Activated CD4-positive, alpha-beta T cell treated with anti-CD3 and anti-CD28 coated beads, Interleukin-2, amount 50 U/mL, for 24 hours (primary cell): ENCODE measurements around the gene CYP27B1.

Experiments
- DNase-seq, 2 donors: peaks; one replicate each; pipeline ENCODE4 v3.0.0-alpha.2; 2020; ENCODE audit warnings: low read depth in 1 of 2, low spot score in 1 of 2

Gene CYP27B1, protein sequence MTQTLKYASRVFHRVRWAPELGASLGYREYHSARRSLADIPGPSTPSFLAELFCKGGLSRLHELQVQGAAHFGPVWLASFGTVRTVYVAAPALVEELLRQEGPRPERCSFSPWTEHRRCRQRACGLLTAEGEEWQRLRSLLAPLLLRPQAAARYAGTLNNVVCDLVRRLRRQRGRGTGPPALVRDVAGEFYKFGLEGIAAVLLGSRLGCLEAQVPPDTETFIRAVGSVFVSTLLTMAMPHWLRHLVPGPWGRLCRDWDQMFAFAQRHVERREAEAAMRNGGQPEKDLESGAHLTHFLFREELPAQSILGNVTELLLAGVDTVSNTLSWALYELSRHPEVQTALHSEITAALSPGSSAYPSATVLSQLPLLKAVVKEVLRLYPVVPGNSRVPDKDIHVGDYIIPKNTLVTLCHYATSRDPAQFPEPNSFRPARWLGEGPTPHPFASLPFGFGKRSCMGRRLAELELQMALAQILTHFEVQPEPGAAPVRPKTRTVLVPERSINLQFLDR

DNA sequence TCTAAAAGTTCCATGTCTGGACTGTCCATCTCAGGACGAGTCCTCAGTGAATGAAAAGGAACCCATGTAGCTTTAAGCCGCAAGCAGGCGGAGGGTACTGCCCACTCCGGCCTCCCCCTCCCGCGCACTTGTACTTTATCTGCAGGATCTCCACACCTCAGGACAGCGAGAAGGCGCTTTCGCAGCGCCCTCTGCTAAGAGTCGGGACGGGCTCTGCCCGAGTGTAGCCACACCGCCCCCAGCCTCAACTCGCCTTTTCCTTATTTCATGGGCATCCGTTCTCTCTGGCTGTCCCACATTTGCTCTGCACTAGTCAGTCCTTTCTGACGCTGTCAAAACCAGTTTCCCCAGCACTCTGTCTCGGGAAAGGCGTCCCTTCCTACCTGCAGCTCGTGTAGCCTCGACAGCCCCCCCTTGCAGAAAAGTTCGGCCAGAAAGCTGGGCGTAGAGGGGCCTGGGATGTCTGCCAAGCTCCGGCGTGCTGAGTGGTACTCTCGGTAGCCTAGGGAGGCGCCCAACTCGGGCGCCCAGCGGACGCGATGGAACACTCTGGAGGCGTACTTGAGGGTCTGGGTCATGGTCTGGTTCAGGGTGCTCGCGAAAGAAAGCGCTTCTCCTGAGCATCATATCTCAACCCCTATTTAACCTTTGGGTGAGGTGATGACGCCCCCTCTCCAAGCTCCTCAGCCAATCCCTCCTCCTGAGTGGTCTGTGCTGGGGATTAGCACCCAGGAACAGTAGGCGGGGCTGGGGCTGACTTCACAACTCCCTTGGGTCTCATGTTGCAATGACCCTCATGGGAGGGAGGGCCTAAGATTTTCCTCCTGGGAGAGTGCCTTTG is at the start of gene CYP27B1:
TSS of gene CYP27B1 (minus strand) at position 615 of the 841 bp plus-strand sequence. CDS start at position 578, 37 bp downstream.
- no peak for DNase-seq

DNA sequence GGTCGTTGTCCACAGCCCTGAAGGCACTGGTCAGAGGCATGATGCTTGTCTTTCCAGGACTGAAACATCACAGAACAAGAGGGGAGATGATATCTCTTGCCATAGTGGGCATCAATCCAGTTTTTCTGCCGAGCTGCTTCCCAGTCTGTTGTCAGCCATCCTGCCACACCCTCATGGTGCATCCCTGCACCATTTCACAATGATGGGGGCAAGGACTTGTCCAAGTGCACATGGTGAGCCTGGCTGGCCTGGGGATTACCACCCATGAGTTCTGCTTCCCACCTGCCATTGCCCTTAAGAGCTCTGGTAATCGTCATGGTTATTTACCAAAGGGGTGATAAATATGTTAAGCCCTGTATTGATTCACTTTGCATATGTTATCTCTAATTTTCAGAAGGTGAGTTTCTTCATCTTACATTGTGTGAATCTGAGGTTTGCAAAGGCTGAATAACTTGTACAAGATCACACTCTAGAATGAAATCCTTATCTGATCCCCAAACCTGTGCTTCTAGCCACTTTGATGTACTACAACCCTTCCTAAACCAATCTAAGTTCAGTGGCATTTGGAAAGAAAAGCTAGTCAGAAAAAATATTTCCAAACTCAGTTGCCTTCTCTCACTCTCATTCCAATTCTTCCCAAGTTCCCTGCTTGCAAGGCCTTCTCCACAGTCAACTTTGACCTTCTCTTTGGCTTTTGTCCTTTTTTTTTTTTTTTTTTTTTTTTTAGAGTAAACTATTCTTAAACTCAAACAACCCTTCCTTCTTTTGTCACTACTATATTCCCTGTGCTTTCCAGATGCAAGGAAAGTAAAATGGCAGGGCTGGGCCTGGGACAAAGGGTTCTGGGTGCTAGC is 49.4 kb upstream of the CYP27B1 start:
- DNase-seq: no peak

DNA sequence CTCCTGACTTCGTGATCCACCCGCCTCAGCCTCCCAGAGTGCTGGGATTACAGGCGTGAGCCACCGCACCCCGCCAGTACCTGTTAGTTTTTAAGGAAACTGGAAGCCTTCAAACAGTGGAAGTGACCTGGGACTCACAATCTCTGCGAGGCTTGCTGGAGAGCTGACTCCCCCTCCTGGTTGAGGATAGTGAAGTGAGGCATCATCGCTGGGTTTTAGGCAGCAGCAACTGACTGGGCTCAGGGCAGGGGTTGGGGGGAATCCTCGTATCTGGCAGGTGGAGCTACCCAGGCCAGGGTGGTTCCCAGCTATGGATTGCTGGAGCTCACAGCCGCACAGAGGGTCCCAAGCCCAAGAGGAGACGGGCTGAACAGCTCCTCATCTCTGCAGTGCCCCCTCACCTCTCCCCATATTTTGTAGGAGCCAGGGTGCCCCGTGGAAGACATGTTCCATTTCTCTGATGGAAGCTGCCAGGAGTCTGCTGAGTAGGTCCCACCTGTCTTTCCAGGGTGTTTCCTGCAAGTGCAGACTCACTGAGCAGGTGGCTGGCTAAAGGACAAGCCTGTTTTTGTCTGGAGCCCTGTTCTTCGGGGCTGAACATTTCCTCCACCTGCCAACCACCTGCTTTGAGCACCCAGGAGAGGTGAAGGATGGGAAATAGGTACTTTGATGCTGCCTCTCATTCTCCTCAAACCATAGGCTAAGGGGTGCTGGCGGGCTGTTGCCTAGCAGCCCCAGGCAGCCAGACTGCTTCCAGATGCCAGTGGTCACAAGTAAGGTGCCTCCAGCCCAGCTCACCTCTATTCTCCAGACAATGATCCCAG is 48.5 kb upstream of the CYP27B1 start:
- DNase-seq: peak in 1 of 2 donors; percentile 30

DNA sequence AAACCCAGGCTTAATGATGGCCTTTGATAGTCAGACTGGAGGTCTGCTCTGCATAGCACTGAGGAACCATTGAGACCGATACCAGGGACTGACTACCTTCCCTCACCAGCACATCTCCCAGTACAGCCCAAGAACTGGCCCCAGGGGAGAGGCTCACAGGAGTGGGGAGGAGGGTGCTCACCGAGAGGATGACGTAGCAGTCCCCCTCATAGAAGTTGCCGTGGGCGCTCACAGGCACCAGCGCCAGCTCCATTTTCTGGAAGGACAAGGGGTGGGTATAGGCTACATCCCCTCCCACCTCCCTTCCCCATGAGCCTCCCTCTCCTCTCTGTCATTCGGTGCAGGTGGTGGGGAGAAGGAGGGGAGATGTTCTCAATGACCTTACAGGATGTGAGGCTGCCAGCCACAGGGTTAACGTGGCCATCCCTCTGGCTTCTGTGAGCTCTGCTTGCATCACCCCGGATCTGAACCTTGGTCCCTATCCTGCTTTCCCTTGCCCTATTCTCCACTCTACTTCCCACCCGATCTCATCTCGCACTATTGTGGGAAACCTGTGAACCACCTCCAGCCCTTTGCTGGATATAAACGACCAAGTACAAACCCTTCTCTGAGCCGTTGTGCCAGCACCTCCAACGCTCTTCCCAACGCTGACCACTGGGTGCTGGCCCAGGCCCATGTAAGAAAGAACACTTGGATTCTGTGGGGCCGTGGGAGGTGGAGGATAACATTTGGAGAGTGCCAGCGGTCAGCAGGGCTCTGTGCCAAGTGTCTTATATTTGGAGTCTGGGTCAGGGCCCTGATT is 47.3 kb upstream of the CYP27B1 start:
- DNase-seq: no peak

DNA sequence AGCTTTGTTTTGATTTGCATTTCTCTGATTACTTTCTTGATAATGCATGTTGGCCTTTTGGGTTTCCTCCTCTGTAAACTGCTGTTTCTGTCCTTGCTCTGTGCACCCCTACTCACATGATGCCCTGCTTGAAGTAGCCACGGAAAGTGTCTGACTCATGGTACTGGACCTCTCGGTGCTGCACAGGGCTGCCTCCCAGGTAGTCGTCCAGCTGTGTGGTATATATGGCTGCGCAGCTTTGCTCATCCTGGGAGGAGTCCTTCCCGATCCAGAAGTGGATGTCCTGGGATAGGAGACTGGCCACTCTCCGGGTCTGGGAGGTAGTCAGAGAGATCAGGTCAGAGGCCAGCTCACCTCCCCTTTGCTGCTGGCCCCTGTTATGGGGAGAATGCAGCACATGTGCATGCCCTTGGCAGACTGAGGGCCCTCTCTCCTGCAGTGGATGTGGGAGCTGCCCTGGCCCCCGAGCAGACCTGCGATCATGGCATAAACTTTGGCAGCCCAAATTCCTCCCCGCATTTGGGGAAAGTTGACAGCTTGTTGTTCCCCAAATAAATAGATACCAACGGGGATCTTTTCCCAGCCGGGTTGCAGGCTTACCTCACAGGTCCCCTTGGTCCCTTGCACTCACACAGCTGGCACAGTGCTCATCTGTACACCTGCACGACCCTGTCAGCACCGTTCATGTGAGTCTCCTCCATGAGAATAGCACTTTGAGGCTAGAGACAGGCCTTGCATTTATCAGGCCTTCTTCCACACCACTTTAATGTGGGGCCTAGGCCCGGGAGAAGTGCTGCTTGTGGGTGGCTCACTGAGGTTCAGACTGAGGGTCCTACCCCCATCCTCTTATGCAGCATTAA is 46.5 kb upstream of the CYP27B1 start:
- DNase-seq: no peak

DNA sequence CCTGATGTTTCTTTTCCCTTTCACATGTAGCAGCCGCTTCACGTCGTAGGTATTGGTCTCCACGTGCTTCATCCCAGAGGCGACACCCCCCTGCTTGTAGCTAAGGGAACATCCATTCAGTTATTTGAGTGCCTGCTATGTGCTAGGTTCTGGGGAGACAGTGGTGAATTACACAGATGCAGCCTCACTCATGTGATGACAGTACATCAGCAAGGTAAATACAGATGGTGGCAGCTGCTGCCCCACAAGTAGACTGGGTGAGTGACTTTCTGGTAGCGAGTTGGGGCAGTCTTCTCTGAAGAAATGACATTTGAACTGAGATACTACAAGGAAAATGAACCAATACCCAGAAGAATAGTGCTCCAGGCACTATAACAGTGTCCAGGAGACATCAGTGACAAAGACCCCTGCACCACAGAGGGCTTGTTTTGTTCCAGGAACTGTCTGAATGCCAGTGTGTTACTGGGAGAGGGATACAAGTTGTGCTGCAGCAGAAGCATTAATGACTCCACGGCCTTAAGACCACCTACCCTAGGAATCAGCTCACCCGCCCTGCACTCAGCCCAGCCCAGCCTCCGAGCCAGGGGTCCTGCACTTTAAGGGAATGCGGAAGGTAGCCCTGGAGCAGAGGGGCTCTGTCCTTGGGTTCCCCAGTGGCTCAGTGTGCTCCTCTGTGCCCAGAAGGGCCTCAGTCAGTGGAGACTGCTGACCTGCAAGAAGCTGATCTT is 44.3 kb upstream of the CYP27B1 start:
- DNase-seq: no peak

DNA sequence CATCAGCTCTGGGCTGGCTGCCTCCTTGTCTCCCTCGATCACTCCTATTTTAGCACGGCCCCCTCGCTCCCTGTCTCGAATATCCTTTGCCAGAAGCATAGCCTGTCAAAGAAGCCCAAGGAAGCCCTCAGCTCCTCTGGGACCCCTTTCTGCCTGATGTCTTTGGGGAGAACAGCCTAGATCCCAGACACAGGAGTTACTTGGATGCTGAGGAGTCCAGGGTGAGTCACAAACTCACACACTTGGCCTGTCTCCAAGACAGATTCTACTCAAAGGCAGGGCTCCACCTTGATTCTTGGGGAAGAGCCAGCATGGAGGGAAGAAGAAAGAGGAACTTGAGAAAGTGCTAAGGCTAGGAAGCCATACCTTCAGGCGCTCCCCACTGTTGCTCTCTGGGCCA is 43.6 kb upstream of the CYP27B1 start:
- DNase-seq: no peak

DNA sequence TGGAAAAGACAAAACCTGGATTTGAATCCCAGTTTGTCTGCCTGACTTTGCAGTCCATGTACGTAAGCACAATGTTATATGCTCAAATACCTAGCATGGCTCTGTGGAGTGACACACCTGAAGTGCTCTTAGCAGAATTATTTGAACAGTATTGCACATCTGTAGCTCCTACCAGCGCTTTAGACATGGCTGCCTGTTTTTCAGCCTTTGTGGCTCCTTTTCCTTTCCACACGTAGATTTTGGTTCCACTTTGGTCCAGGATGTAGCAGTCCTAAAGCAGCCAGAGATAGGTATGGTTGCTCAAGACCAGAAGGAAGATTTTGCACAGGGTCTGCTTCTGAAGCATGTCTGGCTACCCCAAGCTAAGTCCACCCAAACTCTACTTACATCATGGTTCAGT is 42.5 kb upstream of the CYP27B1 start:
- DNase-seq: no peak

DNA sequence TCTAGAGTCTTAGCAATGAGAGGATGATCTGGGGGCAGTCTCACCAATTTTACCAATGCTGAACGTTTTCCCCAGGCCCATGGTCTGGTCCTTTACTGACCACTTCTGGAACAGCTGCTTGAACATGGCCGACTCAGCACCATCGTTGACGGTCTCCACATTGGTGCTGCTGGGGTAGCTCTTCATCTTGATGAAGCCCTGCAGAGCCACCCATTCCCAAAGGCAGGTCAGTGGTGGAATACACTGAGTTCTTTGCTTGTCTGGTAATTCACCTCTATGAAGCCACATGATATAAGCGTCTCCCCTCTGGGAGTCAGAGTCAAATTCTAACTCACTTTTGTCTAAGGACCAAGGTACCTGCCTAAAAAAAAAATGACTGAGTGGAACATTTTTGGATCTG is 41.5 kb upstream of the CYP27B1 start:
- no peak for DNase-seq

DNA sequence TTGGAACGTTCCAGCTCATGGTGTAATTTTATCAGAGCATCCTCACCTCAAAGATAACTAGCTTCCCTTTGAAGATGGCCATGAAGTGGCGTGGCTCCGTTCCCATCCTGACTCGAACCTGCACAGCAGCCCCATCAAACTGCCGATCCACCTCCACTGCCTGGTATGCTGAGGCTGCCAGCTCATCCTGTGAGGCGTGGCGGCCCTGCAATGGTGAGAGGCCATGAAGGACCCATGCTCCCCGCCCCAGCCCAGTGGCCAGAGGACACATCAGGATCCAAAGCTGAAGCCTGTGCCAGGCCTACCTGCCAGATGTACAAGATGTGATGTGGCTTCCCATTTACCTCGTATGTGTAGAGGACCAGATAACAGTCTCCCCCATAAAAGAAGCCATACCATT is 40.4 kb upstream of the CYP27B1 start:
- no peak for DNase-seq

DNA sequence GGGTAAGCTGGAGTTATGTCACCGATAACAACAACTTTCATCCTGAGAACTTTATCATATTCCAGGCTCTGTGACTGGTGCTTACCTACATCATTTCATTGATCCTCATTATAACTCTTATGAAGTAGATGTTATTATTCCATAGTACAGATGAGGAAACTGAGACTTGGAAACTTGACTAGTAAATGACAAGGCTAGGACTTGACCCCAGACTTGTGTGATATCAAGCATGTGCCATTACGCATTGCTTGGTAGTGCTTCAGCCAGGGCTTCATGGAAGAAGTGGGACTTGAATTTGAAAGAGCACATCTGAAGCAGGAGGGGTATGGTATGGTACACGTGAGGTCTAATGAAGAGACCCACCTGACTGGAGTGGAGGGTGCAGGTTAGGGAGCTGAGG is 39.8 kb upstream of the CYP27B1 start:
- DNase-seq: no peak

DNA sequence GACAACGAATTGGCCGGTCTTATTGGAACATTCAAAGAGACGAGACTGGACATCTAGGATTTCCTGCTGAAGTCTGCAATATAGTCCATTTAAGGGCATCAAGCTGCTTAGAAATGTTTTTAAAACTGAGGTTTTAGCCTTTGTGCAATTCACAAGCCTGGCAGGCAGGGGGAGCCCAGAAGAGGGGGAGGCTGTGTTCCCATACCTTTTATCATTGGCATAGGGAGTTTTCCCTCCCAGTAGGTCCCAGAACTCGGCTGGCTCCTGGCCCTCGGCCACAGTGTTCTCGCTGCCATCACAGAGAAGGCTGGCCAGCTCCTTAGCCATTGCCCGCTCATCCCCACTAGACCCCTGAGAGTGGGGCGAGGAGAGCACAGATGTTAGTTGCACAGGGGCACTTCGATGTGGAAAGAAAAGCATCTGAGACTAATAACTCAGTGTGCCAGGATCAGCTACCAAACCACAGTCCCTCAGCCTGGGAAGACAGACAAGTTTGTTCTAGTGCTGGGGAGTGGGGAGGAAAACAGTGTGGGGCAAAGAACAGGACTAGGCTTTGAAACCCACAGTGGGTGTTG is 36.5 kb upstream of the CYP27B1 start:
- DNase-seq: no peak

DNA sequence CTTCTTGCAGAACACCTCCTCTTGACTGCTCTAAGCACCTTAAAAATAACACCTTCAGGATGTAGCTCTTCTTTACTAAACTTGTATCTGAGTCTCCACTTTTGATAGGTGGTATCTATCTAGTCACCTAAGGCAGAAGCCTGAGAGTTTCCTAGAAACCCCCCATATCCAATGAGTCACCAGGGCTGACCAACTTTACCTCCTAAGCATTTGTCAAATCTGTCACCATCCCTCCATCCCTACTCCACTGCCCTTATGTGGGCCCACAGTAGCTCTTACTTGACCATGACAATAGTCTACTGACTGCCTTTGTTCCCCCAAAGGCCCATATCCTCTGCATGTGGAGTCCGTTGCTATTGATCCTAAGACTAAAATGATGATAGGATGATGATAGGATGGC is 35.7 kb upstream of the CYP27B1 start:
- no peak for DNase-seq

DNA sequence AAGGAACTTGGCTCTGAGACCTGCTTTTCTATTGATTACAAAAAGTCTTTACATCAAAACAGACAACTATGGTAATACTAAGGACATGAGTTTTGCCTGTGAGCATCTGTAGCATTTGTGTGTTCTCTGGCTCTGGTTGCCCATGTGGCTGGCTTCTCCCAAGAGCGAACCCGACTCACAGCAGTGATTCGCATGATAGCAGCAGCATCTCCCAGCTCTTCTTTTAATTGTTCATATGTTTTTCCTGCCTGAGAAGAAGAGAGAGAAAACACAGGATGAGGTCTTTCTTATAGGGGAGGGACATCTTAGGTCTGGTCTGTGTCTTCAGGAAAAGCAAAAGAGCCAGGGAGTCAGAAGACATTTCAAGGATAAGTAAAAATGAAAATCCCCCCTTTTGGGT is 34.1 kb upstream of the CYP27B1 start:
- DNase-seq: no peak

DNA sequence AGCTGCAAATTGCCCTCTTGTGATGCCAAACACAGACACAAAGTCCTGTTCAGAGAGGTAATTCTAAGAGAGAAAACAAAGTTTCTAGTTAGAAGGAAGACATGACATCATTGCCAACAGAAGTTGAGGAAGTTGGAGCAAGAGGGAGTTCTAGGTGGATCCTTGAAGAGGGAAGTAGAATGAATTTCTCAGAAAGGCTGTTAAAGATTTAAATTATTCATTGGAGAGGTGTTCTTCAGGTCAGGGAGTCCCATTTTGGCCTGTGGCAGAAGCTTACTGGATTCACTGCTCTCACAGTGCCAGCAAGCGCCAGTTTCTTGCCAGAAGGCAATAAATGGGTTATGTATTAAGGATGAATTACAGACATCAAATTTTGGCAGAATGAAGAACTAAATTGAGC is 31.1 kb upstream of the CYP27B1 start:
- DNase-seq: no peak

DNA sequence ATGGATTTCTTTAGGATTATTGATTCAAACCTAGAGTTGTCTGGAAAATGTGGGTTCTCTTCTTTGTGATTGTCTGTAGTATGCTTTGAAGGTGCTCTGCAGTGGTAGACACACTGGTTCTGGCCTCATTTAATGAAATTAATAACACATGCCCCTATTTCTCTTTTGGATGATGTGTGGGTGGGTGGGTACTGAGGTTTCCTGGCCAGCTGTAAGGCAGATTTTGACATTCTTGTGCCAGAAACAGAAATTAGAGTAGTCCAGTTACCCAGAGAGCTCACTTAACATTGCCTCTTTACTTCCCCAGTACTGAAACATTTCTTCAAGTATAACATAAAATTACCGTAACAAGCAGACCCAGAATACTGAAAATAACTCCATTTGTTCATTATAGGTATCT is 30.1 kb upstream of the CYP27B1 start:
- no peak for DNase-seq

DNA sequence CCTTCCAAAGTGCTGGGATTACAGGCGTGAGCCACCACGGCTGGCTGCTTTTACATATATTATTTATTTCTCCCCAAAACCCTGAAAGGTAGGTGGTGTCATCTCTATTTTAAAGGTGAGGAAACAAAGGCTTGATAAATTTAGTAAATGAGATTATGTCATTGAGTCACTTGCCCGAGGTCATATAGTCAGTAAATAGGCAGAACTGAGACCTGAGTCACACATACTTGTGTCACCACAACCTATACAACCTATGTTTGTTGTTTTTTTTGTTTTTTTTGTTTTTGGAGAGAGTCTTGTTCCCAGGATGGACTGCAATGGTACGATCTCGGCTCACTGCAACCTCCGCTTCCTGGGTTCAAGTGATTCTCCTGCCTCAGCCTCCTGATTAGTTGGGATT is 28.5 kb upstream of the CYP27B1 start:
- DNase-seq: no peak

DNA sequence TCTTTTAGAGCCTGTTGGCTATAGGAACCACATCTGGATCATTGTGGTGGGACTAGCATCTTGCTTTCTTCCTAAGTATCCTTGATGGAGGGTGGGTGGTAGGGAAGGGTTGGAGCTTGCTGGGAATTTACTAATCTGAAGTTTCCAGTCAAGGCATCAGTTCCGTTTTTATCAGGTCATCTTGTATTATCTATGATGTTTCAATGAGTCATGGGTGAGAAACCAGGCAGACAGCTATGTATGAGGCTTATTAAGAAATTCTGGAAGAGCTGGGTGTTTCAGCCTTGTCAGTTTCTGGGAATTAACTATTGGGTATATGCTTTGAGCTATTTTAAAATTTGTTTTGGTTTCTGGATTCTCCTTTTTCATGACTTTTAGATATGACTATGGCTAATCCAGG is 27.0 kb upstream of the CYP27B1 start:
- DNase-seq: no peak
